ENCODE data around the gene HNF4A. TPM values are rescaled to one million over a fixed set of nuclear protein-coding genes. Genes with fewer than 3 reads are reported as not detected.

The HNF4A gene
- total RNA-seq, 1 experiment from 2014 or later: 0.13 TPM

DNA sequence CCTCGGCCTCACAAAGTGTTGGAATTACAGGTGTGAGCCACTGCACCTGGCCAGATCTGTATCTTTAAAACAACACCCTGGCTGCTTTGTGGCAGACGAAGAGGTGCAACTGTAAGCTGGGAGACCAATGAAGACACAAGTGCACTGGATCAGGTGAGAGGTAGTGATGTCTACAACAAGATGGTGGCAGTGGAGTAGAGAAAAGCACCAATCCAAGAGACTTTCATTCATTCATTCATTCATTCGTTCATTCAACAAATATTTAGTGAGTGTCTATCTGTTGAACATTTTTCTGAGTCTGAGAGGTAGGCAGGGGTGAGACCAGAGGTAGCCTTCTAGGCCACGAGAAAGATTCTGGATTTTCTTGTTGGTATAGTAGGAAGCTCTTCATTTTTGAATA is 83.3 kb downstream of the HNF4A start:
- no peak for DNase-seq
- Histone ChIP-seq H3K79me2 (ENCODE audit: low read depth) (no peaks in the 10 kb centered on the region), H3K9me3 (ENCODE audit: insufficient read depth, low read depth) (no peaks in the 10 kb centered on the region), H3K4me2 (no peak overlapping the region), H3K36me3 (ENCODE audit: low read depth) (no peaks in the 10 kb centered on the region), H3K9me2 (ENCODE audit: insufficient read depth) (no peaks in the 10 kb centered on the region), H4K20me1 (ENCODE audit: insufficient read depth) (no peaks in the 10 kb centered on the region), H3K4me3 (no peak overlapping the region), H3F3A (ENCODE audit: insufficient read depth, low read depth) (peaks cover 23% of the 10 kb centered on the region; the same call in 1 of the 2 replicates), H3K4me1 (replicated peaks; ENCODE audit: insufficient read depth) (peaks cover 25% of the 10 kb centered on the region), H3K27me3 (ENCODE audit: insufficient read depth, low read depth) (no peaks in the 10 kb centered on the region), H2AFZ (no peak overlapping the region), H3K27ac (no peak overlapping the region)
- no TSS peak for BruUV-seq (replicated peaks)
- intact Hi-C loops (cut with micrococcal nuclease; ENCODE audit: unreplicated experiment): no loop called here
- ChIA-PET POLR2A (ENCODE audit: unreplicated experiment) (no interaction called here), CTCF (no interaction called here)
- no peak for TF ChIP-seq EZH2 (IDR thresholded peaks at IDR 0.05; ENCODE audit: low read depth)
- TF ChIP-seq, protein P1, sequence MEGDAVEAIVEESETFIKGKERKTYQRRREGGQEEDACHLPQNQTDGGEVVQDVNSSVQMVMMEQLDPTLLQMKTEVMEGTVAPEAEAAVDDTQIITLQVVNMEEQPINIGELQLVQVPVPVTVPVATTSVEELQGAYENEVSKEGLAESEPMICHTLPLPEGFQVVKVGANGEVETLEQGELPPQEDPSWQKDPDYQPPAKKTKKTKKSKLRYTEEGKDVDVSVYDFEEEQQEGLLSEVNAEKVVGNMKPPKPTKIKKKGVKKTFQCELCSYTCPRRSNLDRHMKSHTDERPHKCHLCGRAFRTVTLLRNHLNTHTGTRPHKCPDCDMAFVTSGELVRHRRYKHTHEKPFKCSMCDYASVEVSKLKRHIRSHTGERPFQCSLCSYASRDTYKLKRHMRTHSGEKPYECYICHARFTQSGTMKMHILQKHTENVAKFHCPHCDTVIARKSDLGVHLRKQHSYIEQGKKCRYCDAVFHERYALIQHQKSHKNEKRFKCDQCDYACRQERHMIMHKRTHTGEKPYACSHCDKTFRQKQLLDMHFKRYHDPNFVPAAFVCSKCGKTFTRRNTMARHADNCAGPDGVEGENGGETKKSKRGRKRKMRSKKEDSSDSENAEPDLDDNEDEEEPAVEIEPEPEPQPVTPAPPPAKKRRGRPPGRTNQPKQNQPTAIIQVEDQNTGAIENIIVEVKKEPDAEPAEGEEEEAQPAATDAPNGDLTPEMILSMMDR (conservative IDR thresholded peaks at IDR 0.05): no peak

DNA sequence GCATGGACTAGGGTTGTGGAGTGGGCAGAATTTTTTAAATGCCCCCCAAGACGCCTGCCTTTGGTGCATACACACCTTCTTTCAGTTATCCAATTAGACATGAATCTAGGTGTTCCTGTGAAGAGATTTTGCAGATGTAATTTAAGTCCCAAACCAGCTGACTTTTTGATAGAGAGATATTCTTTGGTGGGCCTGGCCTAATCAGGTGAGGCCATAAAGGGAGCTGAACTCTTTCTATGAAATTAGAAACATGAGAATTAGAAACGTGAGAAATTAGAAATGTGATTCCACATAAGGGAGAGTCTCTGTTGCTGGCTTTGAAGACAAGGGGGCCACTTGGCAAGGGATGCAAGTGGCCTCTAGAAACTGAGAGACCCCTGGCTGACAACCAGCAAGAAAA is 83.8 kb downstream of the HNF4A start:
- Histone ChIP-seq H3K4me2 (no peak overlapping the region), H3K36me3 (ENCODE audit: low read depth) (no peaks in the 10 kb centered on the region), H3K27ac (no peak overlapping the region), H3F3A (ENCODE audit: insufficient read depth, low read depth) (peaks cover 23% of the 10 kb centered on the region; the same call in 1 of the 2 replicates), H2AFZ (no peak overlapping the region), H3K9me3 (ENCODE audit: insufficient read depth, low read depth) (no peaks in the 10 kb centered on the region), H3K79me2 (ENCODE audit: low read depth) (no peaks in the 10 kb centered on the region), H3K4me1 (replicated peaks; ENCODE audit: insufficient read depth) (peaks cover 25% of the 10 kb centered on the region), H3K27me3 (ENCODE audit: insufficient read depth, low read depth) (no peaks in the 10 kb centered on the region), H3K4me3 (no peak overlapping the region), H4K20me1 (ENCODE audit: insufficient read depth) (no peaks in the 10 kb centered on the region), H3K9me2 (ENCODE audit: insufficient read depth) (no peaks in the 10 kb centered on the region)
- no TSS peak for BruUV-seq (replicated peaks)
- intact Hi-C loops (cut with micrococcal nuclease; ENCODE audit: unreplicated experiment): no loop called here
- POLR2A ChIA-PET (ENCODE audit: unreplicated experiment): interaction anchor here (0.6 kb wide), 1 partner anchor 228 kb away, joined by 3 read pairs; no protein-coding TSS in a partner anchor
- CTCF ChIA-PET: no interaction called here
- TF ChIP-seq, protein P1 (conservative IDR thresholded peaks at IDR 0.05): no peak
- DNase-seq: no peak

DNA sequence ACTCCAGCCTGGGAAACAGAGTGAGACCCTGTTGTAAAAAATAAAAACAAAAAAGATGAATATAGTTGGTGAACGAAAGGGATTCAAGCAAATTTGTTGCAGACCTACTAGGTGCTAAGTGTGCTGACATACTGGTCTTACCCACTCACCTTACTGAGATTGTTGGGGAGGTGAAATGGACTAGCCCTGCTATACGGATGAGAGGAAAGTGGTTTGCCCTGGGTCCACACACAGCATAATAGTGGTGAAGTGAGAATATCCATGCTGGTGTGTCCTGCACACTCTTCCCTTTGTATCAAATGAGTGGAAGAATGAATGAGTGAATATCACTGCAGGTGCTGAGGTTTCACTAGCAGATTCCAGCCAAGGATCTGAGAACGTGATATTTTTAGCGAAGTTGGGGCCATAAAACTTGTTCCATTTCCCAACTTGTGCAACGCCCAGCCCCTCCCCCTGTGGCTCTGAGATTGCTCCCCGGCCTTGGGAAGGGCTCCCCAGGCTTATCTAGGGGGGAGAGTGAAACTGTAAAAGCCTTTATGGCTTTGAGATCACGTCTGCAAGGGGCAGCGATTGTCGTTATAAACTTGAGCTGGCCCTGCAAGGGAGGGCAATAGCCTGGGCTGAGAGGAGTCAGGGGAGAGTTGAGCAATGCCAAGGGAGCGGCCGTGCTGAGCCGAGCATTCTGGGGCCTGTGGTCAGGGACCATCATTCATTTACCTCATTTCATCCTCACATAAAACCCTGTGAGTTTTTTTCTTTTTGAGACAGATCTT is 87.0 kb downstream of the HNF4A start:
- H3K4me1 ChIP-seq (replicated peaks; ENCODE audit: insufficient read depth): peaks cover 15% of the 10 kb centered on the region
- H3F3A ChIP-seq (ENCODE audit: insufficient read depth, low read depth): peaks cover 17% of the 10 kb centered on the region; the same call in 1 of the 2 replicates
- TF ChIP-seq, protein P1 (conservative IDR thresholded peaks at IDR 0.05): no peak
- TF ChIP-seq EZH2 (IDR thresholded peaks at IDR 0.05; ENCODE audit: low read depth): no peak
- no TSS peak for BruUV-seq (replicated peaks)
- peak overlapping the region; percentile 15; the same call in 1 of the 2 replicates for H3K4me3 ChIP-seq
- H3K27ac ChIP-seq: peak overlapping the region; percentile 22
- H3K79me2 ChIP-seq (ENCODE audit: low read depth): no peaks in the 10 kb centered on the region
- H3K4me2 ChIP-seq: peak overlapping the region; percentile 62
- H4K20me1 ChIP-seq (ENCODE audit: insufficient read depth): no peaks in the 10 kb centered on the region
- peak overlapping the region; percentile 54; the same call in 1 of the 2 replicates for H2AFZ ChIP-seq
- ChIA-PET POLR2A (ENCODE audit: unreplicated experiment) (interaction anchor here (0.5 kb wide), 1 partner anchor 9 kb away, joined by 5 read pairs; no protein-coding TSS in a partner anchor), CTCF (no interaction called here)
- intact Hi-C loops (cut with micrococcal nuclease; ENCODE audit: unreplicated experiment): no loop called here
- H3K9me3 ChIP-seq (ENCODE audit: insufficient read depth, low read depth): no peaks in the 10 kb centered on the region
- no peaks in the 10 kb centered on the region for H3K9me2 ChIP-seq (ENCODE audit: insufficient read depth)
- DNase-seq: peak; percentile 37 to 74
- H3K27me3 ChIP-seq (ENCODE audit: insufficient read depth, low read depth): no peaks in the 10 kb centered on the region
- H3K36me3 ChIP-seq (ENCODE audit: low read depth): no peaks in the 10 kb centered on the region

All from PC-9 (cell line).